Lower leg skin (tissue), 3 donors: ENCODE results near the gene INO80B.

ENCODE experiments used
- CTCF ChIP-seq, 3 donors: fragments of 450-650 bp; IDR thresholded peaks; one replicate each; pipeline ENCODE4 v1.5.1; 2016; ENCODE audit warnings: antibody characterized with exemption in 3 of 3, mild to moderate bottlenecking in 3 of 3, moderate library complexity in 2 of 3
- POLR2A ChIP-seq, 2 donors: fragments of 450-650 bp; IDR thresholded peaks; one replicate each; pipeline ENCODE4 v1.6.1; 2016 to 2017; ENCODE audit warnings: antibody characterized with exemption in 2 of 2, mild to moderate bottlenecking in 1 of 2, moderate library complexity in 1 of 2

- TF ChIP-seq CTCF (IDR thresholded peaks at IDR 0.05): no peak
- no peak for TF ChIP-seq POLR2A (IDR thresholded peaks at IDR 0.05)
These were observed 2.3 kb downstream of the INO80B start for GRCh38 chr2:74457129-74457548.
